K562 (cell line): ENCODE data around the gene EPN3. TPM values are rescaled to one million over a fixed set of nuclear protein-coding genes. Genes with fewer than 3 reads are reported as not detected.

Experiments
- ATAC-seq: fragments of 200-7000 bp; cut with Tn5 transposase; 3 replicates; pipeline ENCODE4 v1.9.1; 2020; ENCODE audit warnings: moderate library complexity
- BruUV-seq: library from RNA; stranded (reverse); fragments of 400-500 nt; replicated peaks from 2 replicates; lab custom pipeline; 2021; lab: Mats Ljungman, UMichigan
- CTCF ChIA-PET: fragments of 300-600 bp; formaldehyde crosslinking; extraction: SDS; loops from one replicate; lab custom pipeline; 2021; ENCODE audit warnings: low intra/inter-chr PET ratio; lab: Yijun Ruan, JAX
- POLR2A ChIA-PET: fragments of 300-600, 350-650 bp; sonication (Branson Sonifier 250); formaldehyde crosslinking; extraction: SDS; loops from one replicate; lab custom pipeline; 2021; ENCODE audit warnings: antibody characterized with exemption, inconsistent platforms; lab: Yijun Ruan, JAX
- DNase-seq, 4 experiments: peaks; one replicate each; pipeline versions ENCODE4 v3.0.0 to v3.0.0-alpha.2; 2011 to 2018; ENCODE audit warnings: low spot score in 3 of 4, mixed read lengths in 3 of 4; ENCODE audit errors: extremely low read depth in 1 of 4
- FAIRE-seq: peaks from 2 replicates; lab custom pipeline; 2011; peaks lifted over from hg19 to GRCh38; lab: Jason Lieb, UNC
- H2AFZ ChIP-seq: 2 replicates; pipeline ENCODE4 v1.6.0; 2011; ENCODE audit warnings: low read depth, low read length, control low read depth, inconsistent platforms
- H3K27ac ChIP-seq: fragments of 200-600 bp; 3 replicates; pipeline ENCODE4 v1.8.0; 2011; ENCODE audit warnings: low read depth, mild to moderate bottlenecking, control low read depth, inconsistent platforms, low read length, moderate library complexity, mixed read lengths; ENCODE audit errors: extremely low read depth
- H3K27me3 ChIP-seq, 2 experiments: fragments of 300-600 bp in 1 of 2; 2 replicates in 1 of 2; 3 replicates in 1 of 2; pipeline versions ENCODE4 v1.6.0 to v1.8.0; 2011; ENCODE audit warnings: inconsistent platforms in 2 of 2, low read length in 2 of 2, mild to moderate bottlenecking in 1 of 2, mixed read lengths in 1 of 2, moderate library complexity in 1 of 2; ENCODE audit not compliant: control insufficient read depth in 2 of 2, insufficient read depth in 2 of 2
- H3K36me3 ChIP-seq: fragments of 300-600 bp; 3 replicates; pipeline ENCODE4 v1.8.0; 2011; ENCODE audit warnings: mild to moderate bottlenecking, low read length, inconsistent platforms; ENCODE audit not compliant: control insufficient read depth, insufficient read depth
- H3K4me1 ChIP-seq, 2 experiments: fragments of 200-600 bp in 1 of 2; replicated peaks in 1 of 2; 2 replicates in 1 of 2; 3 replicates in 1 of 2; pipeline versions ENCODE4 v1.5.1 to v1.8.0; 2011; ENCODE audit warnings: inconsistent platforms in 2 of 2, low read length in 2 of 2, mild to moderate bottlenecking in 1 of 2, mixed read lengths in 1 of 2, moderate library complexity in 1 of 2; ENCODE audit not compliant: control insufficient read depth in 2 of 2, insufficient read depth in 2 of 2
- H3K4me2 ChIP-seq: 2 replicates; pipeline ENCODE4 v1.6.1; 2011; ENCODE audit warnings: low read length, control low read depth, inconsistent platforms, mixed read lengths; ENCODE audit not compliant: insufficient read depth
- H3K4me3 ChIP-seq: fragments of 200-600 bp; sonication (generic), shearing (Covaris generic); 2 replicates; pipeline ENCODE4 v1.5.1; 2016; ENCODE audit warnings: control low read depth, inconsistent platforms
- H3K79me2 ChIP-seq: fragments of 200-600 bp; 3 replicates; pipeline ENCODE4 v1.8.0; 2011; ENCODE audit warnings: low read length, inconsistent platforms; ENCODE audit not compliant: control insufficient read depth, insufficient read depth
- H3K9ac ChIP-seq, 2 experiments: 2 replicates each; pipeline versions ENCODE4 v1.6.0 to v1.6.1; 2011; ENCODE audit warnings: low read depth in 2 of 2, low read length in 2 of 2, control low read depth in 1 of 2, inconsistent platforms in 1 of 2, mild to moderate bottlenecking in 1 of 2, mixed read lengths in 1 of 2; ENCODE audit not compliant: insufficient read depth in 1 of 2
- H3K9me1 ChIP-seq: one replicate; pipeline ENCODE4 v1.6.0; 2011; ENCODE audit warnings: inconsistent platforms, mild to moderate bottlenecking, low read length, moderate library complexity; ENCODE audit not compliant: control insufficient read depth, insufficient read depth
- H3K9me3 ChIP-seq: replicated peaks from 2 replicates; pipeline ENCODE4 v1.5.1; 2011; ENCODE audit warnings: low read depth, low read length, inconsistent platforms; ENCODE audit not compliant: control insufficient read depth, insufficient read depth
- H4K20me1 ChIP-seq: replicated peaks from 2 replicates; pipeline ENCODE4 v1.6.1; 2011; ENCODE audit warnings: low read length, inconsistent platforms, mixed read lengths; ENCODE audit not compliant: control insufficient read depth, insufficient read depth
- BHLHE40 ChIP-seq: IDR thresholded peaks from 2 replicates; pipeline ENCODE4 v1.6.1; 2011; ENCODE audit warnings: low read length, improper control_type of control experiment
- CBX8 ChIP-seq: fragments of 200-600 bp; sonication (generic); IDR thresholded peaks from 2 replicates; pipeline ENCODE4 v1.6.1; 2012; ENCODE audit warnings: borderline replicate concordance, mixed run types, low read depth, mild to moderate bottlenecking, moderate library complexity, mixed read lengths, low read length, control low read depth, inconsistent platforms; ENCODE audit not compliant: poor library complexity, severe bottlenecking; ENCODE audit errors: extremely low read depth
- ELF4 ChIP-seq: fragments of 450-650 bp; formaldehyde crosslinking; IDR thresholded peaks from 2 replicates; pipeline ENCODE4 v1.4.0; 2022; ENCODE audit warnings: missing genetic modification characterization
- KLF6 ChIP-seq: fragments of 250-450 bp; sonication (Bioruptor Pico); IDR thresholded peaks from 2 replicates; pipeline ENCODE4 v1.4.0; 2020; ENCODE audit warnings: mild to moderate bottlenecking, moderate library complexity, borderline replicate concordance
- SRSF9 ChIP-seq: fragments of 200-400 bp; formaldehyde crosslinking; IDR thresholded peaks from 2 replicates; pipeline ENCODE4 v1.6.1; 2017; ENCODE audit warnings: low read depth, low read length, borderline replicate concordance
- STAG1 ChIP-seq: sonication (generic); formaldehyde crosslinking; IDR thresholded peaks from 2 replicates; pipeline ENCODE4 v1.5.0; 2020; ENCODE audit warnings: missing genetic modification reagents, borderline replicate concordance
- STAT5B ChIP-seq: fragments of 250-450 bp; sonication (Bioruptor Pico); IDR thresholded peaks from 2 replicates; pipeline ENCODE4 v1.8.0; 2021; ENCODE audit warnings: mild to moderate bottlenecking, inconsistent platforms
- TAF9B ChIP-seq: fragments of 450-650 bp; IDR thresholded peaks from 2 replicates; pipeline ENCODE4 v1.6.1; 2018; ENCODE audit warnings: mild to moderate bottlenecking; ENCODE audit not compliant: partially characterized antibody
- TOE1 ChIP-seq, 2 experiments: fragments of 450-650 bp in 1 of 2; sonication (generic) in 1 of 2; formaldehyde crosslinking in 1 of 2; IDR thresholded peaks; 2 replicates each; pipeline versions ENCODE4 v1.7.1 to v1.8.0; 2016 to 2022; ENCODE audit warnings: borderline replicate concordance in 2 of 2, mild to moderate bottlenecking in 2 of 2, antibody characterized with exemption in 1 of 2, inconsistent platforms in 1 of 2, low read depth in 1 of 2, missing genetic modification reagents in 1 of 2, moderate library complexity in 1 of 2
- ZEB2 ChIP-seq: fragments of 450-650 bp; IDR thresholded peaks from 2 replicates; pipeline ENCODE4 v1.6.1; 2016
- ZNF239 ChIP-seq: fragments of 250-450 bp; sonication (Bioruptor Pico); IDR thresholded peaks from 2 replicates; pipeline ENCODE4 v1.4.0; 2020; ENCODE audit warnings: mild to moderate bottlenecking
- ZNF24 ChIP-seq: fragments of 450-650 bp; IDR thresholded peaks from 2 replicates; pipeline ENCODE4 v1.6.1; 2016
- ZNF507 ChIP-seq: conservative IDR thresholded peaks from 2 replicates; pipeline ENCODE4 v1.6.1; 2017; ENCODE audit warnings: missing genetic modification characterization, missing compliant biosample characterization
- ZNF696 ChIP-seq: fragments of 250-450 bp; sonication (Bioruptor Pico); conservative IDR thresholded peaks from 2 replicates; pipeline ENCODE4 v1.4.0; 2020; ENCODE audit warnings: mild to moderate bottlenecking, moderate library complexity
- ZNF778 ChIP-seq: fragments of 450-650 bp; formaldehyde crosslinking; IDR thresholded peaks from 2 replicates; pipeline ENCODE4 v1.4.0; 2020; ENCODE audit warnings: mild to moderate bottlenecking, moderate library complexity
- WGBS: fragments of 100-300 bp; shearing (Covaris generic); methylation state at CpG from one replicate; pipeline ENCODE4 v1.1.6; 2016; ENCODE audit warnings: low coverage, mixed read lengths; ENCODE audit not compliant: insufficient coverage; ENCODE audit errors: missing lambda C conversion rate; 5-methylcytosine and 5-hydroxymethylcytosine counted together
- in situ Hi-C: fragments of 300-500 bp; cut with MboI; formaldehyde crosslinking; loops from 4 replicates; pipeline ENCODE4 v1.15.0; 2018; ENCODE audit warnings: inconsistent platforms, mixed read lengths
- intact Hi-C: fragments of 100-400 bp; cut with micrococcal nuclease; formaldehyde crosslinking; loops from 2 replicates; pipeline ENCODE4 v1.14.2; 2022
- polyA plus RNA-seq, 8 experiments: library from polyadenylated mRNA; depleted of rRNA in 4 of 8; stranded (reverse) in 5 of 8; unstranded in 3 of 8; fragments of >200 nt; fragmentation: Nextera tagmentation in 2 of 8; fragmentation: Illumina TruSeq in 1 of 8; extraction: Ambion mirVana in 2 of 8; extraction: Trizol in 1 of 8; gene quantifications; 2 replicates each; pipeline versions ENCODE4 v1.2.1 to v1.2.3, GENCODE V29; 2011 to 2014; ENCODE audit warnings: inconsistent platforms in 1 of 8, missing spikeins in 1 of 8
- total RNA-seq, 7 experiments: library from RNA; depleted of rRNA in 6 of 7; stranded (reverse); fragments of >200 nt in 6 of 7; fragmentation: Illumina TruSeq in 2 of 7; extraction: Trizol in 2 of 7; gene quantifications; 2 replicates each; pipeline versions ENCODE4 v1.2.1 to v1.2.3, GENCODE V29; 2011 to 2021; ENCODE audit warnings: low replicate concordance in 1 of 7
- TF ChIP-seq, protein P1 (sequence below): fragments of 450-650 bp; IDR thresholded peaks from 2 replicates; pipeline ENCODE4 v1.6.1; 2016; ENCODE audit warnings: mild to moderate bottlenecking
- TF ChIP-seq, protein P2 (sequence below), 2 experiments: IDR thresholded peaks in 1 of 2; conservative IDR thresholded peaks in 1 of 2; 2 replicates each; pipeline ENCODE4 v1.6.1; 2016; ENCODE audit warnings: low read depth in 2 of 2, mild to moderate bottlenecking in 1 of 2, missing compliant biosample characterization in 1 of 2, missing genetic modification characterization in 1 of 2, moderate library complexity in 1 of 2

Gene EPN3
- total and polyA plus RNA-seq, 9 of the 15 experiments (the other 6 are each of a cell fraction or from before 2014, with no cell fraction given) = 0.16 TPM; not detected in 8

DNA sequence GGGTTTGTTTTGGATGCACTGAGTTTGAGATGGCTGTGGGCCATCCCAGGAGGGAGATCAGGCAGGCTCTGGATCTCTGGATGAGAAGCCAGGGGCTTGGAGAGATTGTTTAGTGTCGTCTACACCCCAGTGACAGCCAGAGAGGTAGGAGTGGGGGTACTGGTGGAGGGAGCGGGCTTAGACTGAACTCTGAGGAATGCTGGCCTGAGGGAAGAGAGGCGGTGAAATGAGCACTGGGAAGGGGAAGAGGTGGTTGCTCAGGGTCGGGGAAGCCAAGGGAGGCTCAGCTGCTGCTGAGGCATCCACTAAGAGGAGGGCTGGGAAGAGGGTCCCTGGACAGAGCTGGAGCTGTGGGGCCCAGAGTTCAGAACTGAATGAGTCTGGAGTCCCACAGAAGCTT, 51.6 kb downstream of the EPN3 start:
- Histone ChIP-seq H3K9me1 (no peaks in the 10 kb centered on the region), H4K20me1 (peaks cover 10% of the 10 kb centered on the region), H3K27ac (no peak overlapping the region), H3K9me3 (no peaks in the 10 kb centered on the region)
- FAIRE-seq = no peak
- no TSS peak for BruUV-seq
- in situ Hi-C loops = no loop called here
- WGBS = 3% methylated on average over 4 of the region's 4 CpGs
- TF ChIP-seq ZNF239 (CRISPR knock-in tag) (no peak), SRSF9 (no peak), ELF4 (CRISPR knock-in tag) (no peak), ZNF778 (CRISPR knock-in tag) (no peak), STAT5B (CRISPR knock-in tag) (no peak), TOE1 (IDR thresholded peaks at IDR 0.05; ENCODE audit: borderline replicate concordance) (no peak), TOE1 (CRISPR knock-in tag; IDR thresholded peaks at IDR 0.05; ENCODE audit: borderline replicate concordance, low read depth) (no peak), ZEB2 (no peak), CBX8 (no peak), BHLHE40 (no peak), KLF6 (CRISPR knock-in tag) (no peak), TAF9B (no peak), STAG1 (CRISPR knock-in tag) (no peak), ZNF24 (no peak), ZNF696 (no peak), ZNF507 (tag) (no peak)
- TF ChIP-seq, protein P1, sequence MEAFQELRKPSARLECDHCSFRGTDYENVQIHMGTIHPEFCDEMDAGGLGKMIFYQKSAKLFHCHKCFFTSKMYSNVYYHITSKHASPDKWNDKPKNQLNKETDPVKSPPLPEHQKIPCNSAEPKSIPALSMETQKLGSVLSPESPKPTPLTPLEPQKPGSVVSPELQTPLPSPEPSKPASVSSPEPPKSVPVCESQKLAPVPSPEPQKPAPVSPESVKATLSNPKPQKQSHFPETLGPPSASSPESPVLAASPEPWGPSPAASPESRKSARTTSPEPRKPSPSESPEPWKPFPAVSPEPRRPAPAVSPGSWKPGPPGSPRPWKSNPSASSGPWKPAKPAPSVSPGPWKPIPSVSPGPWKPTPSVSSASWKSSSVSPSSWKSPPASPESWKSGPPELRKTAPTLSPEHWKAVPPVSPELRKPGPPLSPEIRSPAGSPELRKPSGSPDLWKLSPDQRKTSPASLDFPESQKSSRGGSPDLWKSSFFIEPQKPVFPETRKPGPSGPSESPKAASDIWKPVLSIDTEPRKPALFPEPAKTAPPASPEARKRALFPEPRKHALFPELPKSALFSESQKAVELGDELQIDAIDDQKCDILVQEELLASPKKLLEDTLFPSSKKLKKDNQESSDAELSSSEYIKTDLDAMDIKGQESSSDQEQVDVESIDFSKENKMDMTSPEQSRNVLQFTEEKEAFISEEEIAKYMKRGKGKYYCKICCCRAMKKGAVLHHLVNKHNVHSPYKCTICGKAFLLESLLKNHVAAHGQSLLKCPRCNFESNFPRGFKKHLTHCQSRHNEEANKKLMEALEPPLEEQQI = no peak
- TF ChIP-seq, protein P2, sequence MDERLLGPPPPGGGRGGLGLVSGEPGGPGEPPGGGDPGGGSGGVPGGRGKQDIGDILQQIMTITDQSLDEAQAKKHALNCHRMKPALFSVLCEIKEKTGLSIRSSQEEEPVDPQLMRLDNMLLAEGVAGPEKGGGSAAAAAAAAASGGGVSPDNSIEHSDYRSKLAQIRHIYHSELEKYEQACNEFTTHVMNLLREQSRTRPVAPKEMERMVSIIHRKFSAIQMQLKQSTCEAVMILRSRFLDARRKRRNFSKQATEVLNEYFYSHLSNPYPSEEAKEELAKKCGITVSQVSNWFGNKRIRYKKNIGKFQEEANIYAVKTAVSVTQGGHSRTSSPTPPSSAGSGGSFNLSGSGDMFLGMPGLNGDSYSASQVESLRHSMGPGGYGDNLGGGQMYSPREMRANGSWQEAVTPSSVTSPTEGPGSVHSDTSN (CRISPR knock-in tag; IDR thresholded peaks at IDR 0.05; ENCODE audit: low read depth) = no peak
- TF ChIP-seq, protein P2 (tag; conservative IDR thresholded peaks at IDR 0.05; ENCODE audit: low read depth) = no peak
- TF ChIP-seq, all 486 proteins: peak for 0
- no peaks in the 10 kb centered on the region for H3K36me3 ChIP-seq
- H3K4me2 ChIP-seq = no peak overlapping the region
- ChIA-PET POLR2A (interaction anchor here (0.5 kb wide), 1 partner anchor 283 kb away, joined by 3 read pairs; no protein-coding TSS in a partner anchor), CTCF (no interaction called here)
- no peak overlapping the region for H2AFZ ChIP-seq
- no peak overlapping the region for H3K4me3 ChIP-seq
- peaks cover 5 to 21% of the 10 kb centered on the region in 2 experiments; a peak in 3 of 5 replicates for H3K4me1 ChIP-seq
- intact Hi-C loops = no loop called here
- no peak for ATAC-seq
- DNase-seq = no peak
- H3K27me3 ChIP-seq = peaks cover 41 to 89% of the 10 kb centered on the region in 2 experiments; a peak in 4 of 5 replicates
- H3K79me2 ChIP-seq = no peaks in the 10 kb centered on the region
- no peak overlapping the region for H3K9ac ChIP-seq
